Body of pancreas (tissue), 4 donors: Measurements from ENCODE around the gene OR51B4.

Experiments
- POLR2A ChIP-seq, 3 donors: fragments of 450-650 bp; IDR thresholded peaks; one replicate each; pipeline ENCODE4 v1.6.1; 2016; ENCODE audit warnings: antibody characterized with exemption in 3 of 3, mild to moderate bottlenecking in 2 of 3
- TF ChIP-seq, protein P1 (sequence below), 7 experiments: fragments of 450-650 bp in 4 of 7; fragments of 200-600 bp in 3 of 7; sonication (generic) in 3 of 7; IDR thresholded peaks; one replicate each; pipeline ENCODE4 v1.5.1; 2016 to 2019; ENCODE audit warnings: antibody characterized with exemption in 7 of 7

DNA sequence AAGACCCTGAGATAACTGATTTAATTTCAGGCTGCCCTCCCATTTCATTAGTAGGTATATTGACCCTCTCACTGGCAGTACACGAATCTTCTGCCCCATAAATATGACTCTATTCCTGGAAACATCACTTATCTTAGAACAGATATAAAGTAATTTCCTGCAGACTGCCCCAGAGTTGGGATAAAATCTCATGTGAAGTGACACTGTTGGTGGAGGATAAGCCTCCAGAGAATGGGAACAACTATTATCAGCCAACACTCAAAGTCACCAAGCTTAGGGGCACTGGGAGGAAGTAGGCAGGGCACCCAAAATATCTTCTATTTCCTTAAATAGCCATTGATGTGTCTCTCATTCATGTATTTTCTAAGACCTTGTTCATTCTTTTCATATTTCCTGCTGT is 33.4 kb upstream of the OR51B4 start:
- TF ChIP-seq, protein P1, sequence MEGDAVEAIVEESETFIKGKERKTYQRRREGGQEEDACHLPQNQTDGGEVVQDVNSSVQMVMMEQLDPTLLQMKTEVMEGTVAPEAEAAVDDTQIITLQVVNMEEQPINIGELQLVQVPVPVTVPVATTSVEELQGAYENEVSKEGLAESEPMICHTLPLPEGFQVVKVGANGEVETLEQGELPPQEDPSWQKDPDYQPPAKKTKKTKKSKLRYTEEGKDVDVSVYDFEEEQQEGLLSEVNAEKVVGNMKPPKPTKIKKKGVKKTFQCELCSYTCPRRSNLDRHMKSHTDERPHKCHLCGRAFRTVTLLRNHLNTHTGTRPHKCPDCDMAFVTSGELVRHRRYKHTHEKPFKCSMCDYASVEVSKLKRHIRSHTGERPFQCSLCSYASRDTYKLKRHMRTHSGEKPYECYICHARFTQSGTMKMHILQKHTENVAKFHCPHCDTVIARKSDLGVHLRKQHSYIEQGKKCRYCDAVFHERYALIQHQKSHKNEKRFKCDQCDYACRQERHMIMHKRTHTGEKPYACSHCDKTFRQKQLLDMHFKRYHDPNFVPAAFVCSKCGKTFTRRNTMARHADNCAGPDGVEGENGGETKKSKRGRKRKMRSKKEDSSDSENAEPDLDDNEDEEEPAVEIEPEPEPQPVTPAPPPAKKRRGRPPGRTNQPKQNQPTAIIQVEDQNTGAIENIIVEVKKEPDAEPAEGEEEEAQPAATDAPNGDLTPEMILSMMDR (IDR thresholded peaks at IDR 0.05), result no peak
- TF ChIP-seq POLR2A (IDR thresholded peaks at IDR 0.05), result no peak
